ENCODE results near the gene NFE2L2.

The NFE2L2 gene

GRCh38 chr2:177242121-177242987, 22.2 kb downstream of the NFE2L2 start:
- Histone ChIP-seq H2BK12ac (ENCODE audit: low read length) (no peak overlapping the region), H4K91ac (ENCODE audit: low read depth, low read length, poor library complexity) (no peak overlapping the region), H3K4me3 (ENCODE audit: low read length in 2 of 2) (no peak overlapping the region), H2AK5ac (ENCODE audit: low read depth, low read length) (no peak overlapping the region), H3K4me2 (ENCODE audit: insufficient read depth, low read length, poor library complexity, severe bottlenecking) (no peak overlapping the region), H2BK120ac (ENCODE audit: low read depth, low read length) (no peak overlapping the region), H3K27ac (replicated peaks; ENCODE audit: low read length) (no peak overlapping the region), H2AFZ (ENCODE audit: low read length) (no peak overlapping the region), H3K36me3 (replicated peaks in 1 of 2; ENCODE audit: control insufficient read depth in 2 of 2, insufficient read depth in 2 of 2, low read length in 2 of 2) (peaks cover 2 to 26% of the 10 kb centered on the region in 2 donors), H3K9me3 (replicated peaks in 1 of 2; ENCODE audit: control insufficient read depth in 2 of 2, insufficient read depth in 1 of 2, low read depth in 1 of 2, low read length in 2 of 2) (no peaks in the 10 kb centered on the region), H2BK15ac (ENCODE audit: low read length) (no peak overlapping the region), H3K4me1 (ENCODE audit: control insufficient read depth in 2 of 2, insufficient read depth in 1 of 2, low read depth in 1 of 2, low read length in 2 of 2) (peaks cover 8% of the 10 kb centered on the region in 2 donors), H4K8ac (ENCODE audit: low read depth, low read length) (no peak overlapping the region), H3K9ac (ENCODE audit: low read depth, low read length, poor library complexity) (no peak overlapping the region), H3K18ac (ENCODE audit: low read length) (no peak overlapping the region), H3K4ac (ENCODE audit: low read length) (no peak overlapping the region), H3K79me1 (ENCODE audit: low read depth, low read length) (no peaks in the 10 kb centered on the region), H3K27me3 (ENCODE audit: control insufficient read depth in 3 of 3, insufficient read depth in 3 of 3, low read depth in 1 of 3, low read length in 3 of 3) (no peaks in the 10 kb centered on the region), H2BK5ac (ENCODE audit: low read length) (no peak overlapping the region), H3K23ac (ENCODE audit: low read depth, low read length, poor library complexity) (no peak overlapping the region), H3K14ac (ENCODE audit: low read length) (no peak overlapping the region)
- DNase-seq (ENCODE audit: low spot score) = no peak
- WGBS, 2 donors (ENCODE audit: extremely low coverage in 2 of 2, insufficient read length in 2 of 2, insufficient replicate concordance in 1 of 2) = no CpG with 5 or more reads among the region's 5 CpGs

GRCh38 chr2:177241711-177242120, 22.8 kb downstream of the NFE2L2 start:
- H3K18ac ChIP-seq (ENCODE audit: low read length) = no peak overlapping the region
- no peak overlapping the region for H2BK5ac ChIP-seq (ENCODE audit: low read length)
- peaks cover 8% of the 10 kb centered on the region in 2 donors for H3K4me1 ChIP-seq (ENCODE audit: control insufficient read depth in 2 of 2, insufficient read depth in 1 of 2, low read depth in 1 of 2, low read length in 2 of 2)
- no peak overlapping the region for H2AFZ ChIP-seq (ENCODE audit: low read length)
- no CpG with 5 or more reads among the region's 1 CpG for WGBS, 2 donors (ENCODE audit: extremely low coverage in 2 of 2, insufficient read length in 2 of 2, insufficient replicate concordance in 1 of 2)
- H3K9me3 ChIP-seq (replicated peaks in 1 of 2; ENCODE audit: control insufficient read depth in 2 of 2, insufficient read depth in 1 of 2, low read depth in 1 of 2, low read length in 2 of 2) = no peaks in the 10 kb centered on the region
- H3K4me2 ChIP-seq (ENCODE audit: insufficient read depth, low read length, poor library complexity, severe bottlenecking) = no peak overlapping the region
- no peak overlapping the region for H4K91ac ChIP-seq (ENCODE audit: low read depth, low read length, poor library complexity)
- DNase-seq (ENCODE audit: low spot score) = no peak
- no peak overlapping the region for H3K9ac ChIP-seq (ENCODE audit: low read depth, low read length, poor library complexity)
- no peak overlapping the region for H2BK120ac ChIP-seq (ENCODE audit: low read depth, low read length)
- H3K23ac ChIP-seq (ENCODE audit: low read depth, low read length, poor library complexity) = no peak overlapping the region
- H3K4me3 ChIP-seq (ENCODE audit: low read length in 2 of 2) = no peak overlapping the region
- H3K4ac ChIP-seq (ENCODE audit: low read length) = no peak overlapping the region
- H2BK12ac ChIP-seq (ENCODE audit: low read length) = no peak overlapping the region
- no peaks in the 10 kb centered on the region for H3K79me1 ChIP-seq (ENCODE audit: low read depth, low read length)
- peaks cover 2 to 31% of the 10 kb centered on the region in 2 donors for H3K36me3 ChIP-seq (replicated peaks in 1 of 2; ENCODE audit: control insufficient read depth in 2 of 2, insufficient read depth in 2 of 2, low read length in 2 of 2)
- no peak overlapping the region for H2BK15ac ChIP-seq (ENCODE audit: low read length)
- no peak overlapping the region for H4K8ac ChIP-seq (ENCODE audit: low read depth, low read length)
- no peaks in the 10 kb centered on the region for H3K27me3 ChIP-seq (ENCODE audit: control insufficient read depth in 3 of 3, insufficient read depth in 3 of 3, low read depth in 1 of 3, low read length in 3 of 3)
- no peak overlapping the region for H3K27ac ChIP-seq (replicated peaks; ENCODE audit: low read length)
- no peak overlapping the region for H2AK5ac ChIP-seq (ENCODE audit: low read depth, low read length)
- no peak overlapping the region for H3K14ac ChIP-seq (ENCODE audit: low read length)

GRCh38 chr2:177239932-177240630, 24.4 kb downstream of the NFE2L2 start:
- Histone ChIP-seq H2BK15ac (ENCODE audit: low read length) (no peak overlapping the region), H3K4me1 (ENCODE audit: control insufficient read depth in 2 of 2, insufficient read depth in 1 of 2, low read depth in 1 of 2, low read length in 2 of 2) (peaks cover 6 to 8% of the 10 kb centered on the region in 2 donors), H2AK5ac (ENCODE audit: low read depth, low read length) (no peak overlapping the region), H2AFZ (ENCODE audit: low read length) (no peak overlapping the region), H3K9me3 (replicated peaks in 1 of 2; ENCODE audit: control insufficient read depth in 2 of 2, insufficient read depth in 1 of 2, low read depth in 1 of 2, low read length in 2 of 2) (peaks cover 0 to 1% of the 10 kb centered on the region in 2 donors), H3K4me2 (ENCODE audit: insufficient read depth, low read length, poor library complexity, severe bottlenecking) (no peak overlapping the region), H3K4ac (ENCODE audit: low read length) (no peak overlapping the region), H2BK12ac (ENCODE audit: low read length) (no peak overlapping the region), H3K27ac (replicated peaks; ENCODE audit: low read length) (no peak overlapping the region), H3K4me3 (ENCODE audit: low read length in 2 of 2) (no peak overlapping the region), H3K27me3 (ENCODE audit: control insufficient read depth in 3 of 3, insufficient read depth in 3 of 3, low read depth in 1 of 3, low read length in 3 of 3) (no peaks in the 10 kb centered on the region), H3K79me1 (ENCODE audit: low read depth, low read length) (no peaks in the 10 kb centered on the region), H2BK5ac (ENCODE audit: low read length) (no peak overlapping the region), H3K14ac (ENCODE audit: low read length) (no peak overlapping the region), H4K91ac (ENCODE audit: low read depth, low read length, poor library complexity) (no peak overlapping the region), H3K18ac (ENCODE audit: low read length) (no peak overlapping the region), H3K23ac (ENCODE audit: low read depth, low read length, poor library complexity) (peak overlapping the region; percentile 37), H2BK120ac (ENCODE audit: low read depth, low read length) (no peak overlapping the region), H3K9ac (ENCODE audit: low read depth, low read length, poor library complexity) (no peak overlapping the region), H4K8ac (ENCODE audit: low read depth, low read length) (no peak overlapping the region), H3K36me3 (replicated peaks in 1 of 2; ENCODE audit: control insufficient read depth in 2 of 2, insufficient read depth in 2 of 2, low read length in 2 of 2) (peaks cover 2 to 45% of the 10 kb centered on the region in 2 donors)
- WGBS, 2 donors (ENCODE audit: extremely low coverage in 2 of 2, insufficient read length in 2 of 2, insufficient replicate concordance in 1 of 2) = no CpG with 5 or more reads among the region's 5 CpGs
- DNase-seq (ENCODE audit: low spot score) = no peak

GRCh38 chr2:177239053-177239452, 25.5 kb downstream of the NFE2L2 start:
- Histone ChIP-seq H3K4me3 (ENCODE audit: low read length in 2 of 2) (no peak overlapping the region), H2BK120ac (ENCODE audit: low read depth, low read length) (no peak overlapping the region), H2BK12ac (ENCODE audit: low read length) (no peak overlapping the region), H4K8ac (ENCODE audit: low read depth, low read length) (no peak overlapping the region), H2AK5ac (ENCODE audit: low read depth, low read length) (no peak overlapping the region), H2BK5ac (ENCODE audit: low read length) (no peak overlapping the region), H3K9me3 (replicated peaks in 1 of 2; ENCODE audit: control insufficient read depth in 2 of 2, insufficient read depth in 1 of 2, low read depth in 1 of 2, low read length in 2 of 2) (peaks cover 0 to 1% of the 10 kb centered on the region in 2 donors), H2AFZ (ENCODE audit: low read length) (no peak overlapping the region), H2BK15ac (ENCODE audit: low read length) (no peak overlapping the region), H3K36me3 (replicated peaks in 1 of 2; ENCODE audit: control insufficient read depth in 2 of 2, insufficient read depth in 2 of 2, low read length in 2 of 2) (peaks cover 2 to 50% of the 10 kb centered on the region in 2 donors), H3K4ac (ENCODE audit: low read length) (no peak overlapping the region), H3K27ac (replicated peaks; ENCODE audit: low read length) (no peak overlapping the region), H3K27me3 (ENCODE audit: control insufficient read depth in 3 of 3, insufficient read depth in 3 of 3, low read depth in 1 of 3, low read length in 3 of 3) (no peaks in the 10 kb centered on the region), H3K79me1 (ENCODE audit: low read depth, low read length) (no peaks in the 10 kb centered on the region), H3K18ac (ENCODE audit: low read length) (no peak overlapping the region), H3K4me2 (ENCODE audit: insufficient read depth, low read length, poor library complexity, severe bottlenecking) (no peak overlapping the region), H4K91ac (ENCODE audit: low read depth, low read length, poor library complexity) (no peak overlapping the region), H3K9ac (ENCODE audit: low read depth, low read length, poor library complexity) (no peak overlapping the region), H3K14ac (ENCODE audit: low read length) (no peak overlapping the region), H3K4me1 (ENCODE audit: control insufficient read depth in 2 of 2, insufficient read depth in 1 of 2, low read depth in 1 of 2, low read length in 2 of 2) (peaks cover 5 to 8% of the 10 kb centered on the region in 2 donors), H3K23ac (ENCODE audit: low read depth, low read length, poor library complexity) (no peak overlapping the region)
- no CpG with 5 or more reads among the region's 6 CpGs for WGBS, 2 donors (ENCODE audit: extremely low coverage in 2 of 2, insufficient read length in 2 of 2, insufficient replicate concordance in 1 of 2)
- no peak for DNase-seq (ENCODE audit: low spot score)
